NCI-H2227 (cell line): Measurements from ENCODE around the gene GLS.
"Not testable (repeated sequence)": the region's sequence is repeated elsewhere in the genome, so short reads cannot be mapped to it uniquely, and the experiment has no call there.

Experiments used
- DNase-seq: peaks from one replicate; lab custom pipeline; 2025; ENCODE audit not compliant: unreplicated experiment; lab: John Stamatoyannopoulos, UW

The GLS gene

DNA sequence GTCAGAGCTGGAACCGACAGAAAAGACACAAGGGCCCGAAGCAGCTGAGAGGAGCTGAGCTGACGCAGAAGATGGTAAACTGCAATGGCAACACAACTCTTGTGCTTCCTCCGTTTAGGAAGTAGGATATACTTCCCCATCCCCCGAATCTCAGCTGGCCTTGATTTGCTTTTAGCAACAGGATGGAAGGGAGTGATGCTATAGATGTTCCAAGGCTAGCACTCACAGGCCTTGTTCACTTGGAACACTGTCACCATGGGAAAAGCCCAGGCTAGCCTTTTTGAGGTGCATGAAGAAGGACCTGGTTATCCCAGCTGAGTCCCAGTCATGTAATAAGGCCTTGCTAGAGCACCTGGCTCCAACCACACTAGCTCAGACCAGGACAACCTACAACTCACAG lies 107.3 kb downstream of the GLS start:
- no peak for DNase-seq

DNA sequence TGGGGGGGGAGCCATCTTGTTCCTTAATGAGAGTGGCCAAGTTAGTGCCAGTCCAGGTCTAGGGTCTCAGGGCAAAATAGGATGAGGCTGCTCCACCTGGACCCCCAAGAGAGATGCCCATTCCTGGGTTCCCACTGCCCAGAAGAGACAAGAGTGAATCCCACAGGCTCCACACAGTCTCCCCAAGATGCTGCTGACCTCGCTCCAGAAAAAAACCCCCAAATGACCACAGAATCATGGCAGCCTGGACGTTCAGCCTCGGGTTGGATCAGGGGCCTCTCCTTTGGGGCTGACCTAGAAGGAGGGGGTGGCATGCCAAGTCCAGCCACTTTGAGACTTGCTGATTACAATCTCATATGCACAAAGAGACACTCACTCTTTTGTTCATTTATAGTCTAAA lies 108.3 kb downstream of the GLS start:
- no peak for DNase-seq

DNA sequence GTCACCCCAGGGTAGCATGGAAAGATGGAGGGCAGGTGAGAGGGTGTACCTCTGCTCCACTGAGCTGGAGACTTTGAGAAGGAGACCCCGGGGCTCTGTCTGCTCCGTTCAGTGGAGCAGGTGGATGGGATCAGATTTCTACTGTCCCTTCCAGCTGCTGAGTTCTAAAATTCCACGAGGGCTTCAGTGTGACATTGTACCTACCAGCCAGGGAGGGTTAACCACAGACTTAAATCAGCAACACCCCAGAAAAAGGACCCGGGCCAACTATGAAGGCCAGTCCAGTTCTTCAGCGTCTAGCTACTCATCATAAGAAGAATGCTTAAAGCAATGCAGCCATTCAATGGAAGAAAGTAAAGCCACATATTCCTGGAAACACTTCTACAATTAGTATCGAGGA lies 109.5 kb downstream of the GLS start:
- DNase-seq: no peak

DNA sequence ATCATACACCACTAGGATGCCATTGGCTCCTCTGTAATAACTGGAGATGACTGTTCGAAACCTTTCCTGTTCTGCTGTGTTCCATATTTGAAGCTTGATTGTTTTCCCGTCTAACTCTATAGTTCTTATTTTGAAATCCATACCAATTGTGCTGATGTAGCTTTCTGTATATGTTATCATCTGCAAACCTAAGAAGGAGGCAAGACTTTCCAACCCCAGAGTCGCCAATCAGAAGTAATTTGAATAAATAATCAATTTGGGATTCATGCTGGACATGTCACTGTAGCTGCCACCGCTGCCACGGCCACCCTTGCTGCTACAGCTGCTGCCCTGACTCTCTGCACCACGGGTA lies 112.6 kb downstream of the GLS start:
- no peak for DNase-seq

DNA sequence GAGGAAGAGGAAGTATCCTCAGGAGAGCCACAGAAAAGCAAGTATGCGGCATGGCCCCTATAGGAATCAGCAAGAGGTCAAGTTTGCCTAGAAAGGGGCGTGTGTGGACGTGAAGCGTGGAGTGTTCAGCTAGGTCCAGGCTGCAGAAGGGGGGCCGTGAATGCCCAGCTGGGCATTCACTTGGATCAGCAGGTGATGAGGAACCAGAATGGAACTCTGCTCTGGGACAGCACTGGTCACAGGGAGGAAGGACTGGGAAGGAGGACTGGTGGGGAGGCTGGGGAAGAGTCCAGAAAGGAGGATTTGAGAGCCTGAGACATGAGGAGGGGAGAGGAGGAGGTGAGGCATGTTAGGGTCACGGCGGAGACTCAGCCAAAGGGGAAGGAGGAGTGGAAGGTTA lies 113.5 kb downstream of the GLS start:
- DNase-seq: no peak

DNA sequence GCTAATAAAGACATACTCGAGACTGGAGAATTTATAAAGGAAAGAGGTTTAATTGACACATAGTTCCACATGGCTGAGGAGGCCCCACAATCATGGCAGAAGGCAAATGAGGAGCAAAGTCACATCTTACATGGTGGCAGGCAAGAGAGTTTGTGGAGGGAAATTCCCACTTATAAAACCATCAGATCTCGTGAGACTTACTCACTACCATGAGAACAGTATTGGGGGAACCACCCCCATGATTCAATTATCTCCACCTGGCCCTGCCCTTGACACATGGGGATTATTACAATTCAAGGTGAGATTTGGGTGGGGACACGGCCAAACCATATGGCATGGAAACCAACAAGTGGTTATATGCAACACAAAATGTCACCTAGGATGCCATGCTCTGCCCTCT lies 114.7 kb downstream of the GLS start:
- not testable (repeated sequence) for DNase-seq

DNA sequence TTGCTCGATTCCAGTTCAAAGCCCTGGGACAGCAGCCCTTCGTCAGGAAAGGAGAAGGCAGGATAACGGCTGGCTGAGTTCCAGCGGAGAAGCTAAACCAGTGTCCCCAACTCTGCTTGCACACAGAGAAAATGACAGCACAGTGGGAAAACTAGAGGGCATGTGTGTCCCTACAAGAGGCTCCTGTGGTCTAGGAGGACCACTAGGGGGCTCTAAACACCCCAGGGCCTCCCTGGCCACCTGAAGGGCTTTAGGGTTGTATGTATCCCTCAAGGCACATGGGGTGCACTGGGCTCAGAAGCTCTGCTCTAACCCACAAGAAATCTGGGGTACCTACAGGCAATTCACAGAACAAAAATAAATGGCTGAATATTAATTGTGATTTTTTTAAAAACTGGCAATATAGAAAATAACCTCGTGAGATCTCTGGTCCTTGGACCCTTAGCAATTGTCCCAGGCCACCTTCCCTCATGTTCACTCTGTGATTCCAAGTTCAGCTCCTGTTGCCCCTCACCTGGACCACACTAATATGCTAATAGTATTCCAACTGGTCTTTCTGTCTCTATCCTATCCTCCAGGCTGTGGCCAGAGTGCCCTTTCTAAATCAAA lies 115.8 kb downstream of the GLS start:
- peak; percentile 55 for DNase-seq

DNA sequence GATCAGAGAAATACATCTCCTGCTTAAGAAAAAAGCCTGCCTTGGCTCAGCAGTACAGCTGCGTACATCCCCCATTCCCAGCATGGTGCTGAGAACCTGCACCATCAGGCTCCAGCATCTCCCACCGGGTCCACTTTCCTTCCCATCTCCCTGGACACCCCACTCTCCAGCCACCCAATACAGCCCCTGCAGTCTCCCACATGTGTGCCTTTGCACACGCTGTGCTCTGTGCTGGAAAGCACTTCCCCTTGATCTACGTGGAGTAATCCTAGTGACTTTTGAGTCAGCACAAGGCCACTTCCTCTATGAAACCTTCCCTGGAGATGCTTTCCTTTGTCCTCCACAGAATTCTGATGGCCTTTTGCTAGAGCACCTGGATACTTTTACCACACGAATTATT lies 116.3 kb downstream of the GLS start:
- no peak for DNase-seq

DNA sequence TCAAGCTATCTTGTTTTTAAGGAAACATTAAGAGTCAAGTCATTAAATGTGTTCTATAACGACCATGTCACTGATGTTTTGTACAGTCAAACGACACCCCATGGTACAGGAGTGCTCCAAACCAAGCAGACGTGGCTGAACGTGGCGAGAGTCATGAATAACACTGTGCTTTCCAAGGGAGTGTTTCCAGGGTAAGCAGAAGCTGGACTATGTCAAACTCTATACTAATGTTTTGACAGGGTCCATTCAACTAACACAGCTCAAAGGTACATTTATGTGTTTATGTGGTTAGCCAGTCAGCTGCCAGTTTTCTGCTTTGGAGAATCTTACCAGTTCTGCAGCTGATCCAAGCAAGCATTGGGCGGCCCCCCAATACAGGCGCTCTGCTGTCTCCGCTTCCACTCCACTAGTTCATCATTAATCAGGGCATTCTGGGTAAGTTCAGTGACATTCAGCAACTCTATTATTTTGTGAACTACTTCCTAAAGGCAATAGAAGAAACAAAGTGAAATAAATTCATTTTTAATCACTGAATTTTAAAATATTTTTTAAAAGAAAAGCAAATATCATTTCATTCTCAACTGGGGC lies 117.0 kb downstream of the GLS start:
- no peak for DNase-seq

DNA sequence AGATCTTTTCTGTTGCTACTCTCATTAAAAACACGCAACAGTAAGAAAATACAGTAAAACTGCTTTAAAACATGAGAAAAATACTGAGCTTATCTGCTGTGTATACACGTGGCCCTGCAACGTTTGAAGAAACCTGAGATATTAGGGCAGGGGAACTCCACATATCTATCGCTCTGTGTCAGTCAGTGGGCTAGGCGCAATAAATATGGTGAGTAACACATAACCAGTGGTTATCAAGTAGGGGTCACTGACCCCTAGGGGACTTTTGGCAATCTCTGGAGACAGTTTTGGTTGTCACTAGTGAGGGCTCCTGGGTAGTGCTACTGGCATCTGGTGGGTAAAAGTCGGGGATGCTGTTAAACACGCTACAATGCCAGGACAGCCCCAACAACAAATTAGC lies 118.4 kb downstream of the GLS start:
- DNase-seq: no peak

DNA sequence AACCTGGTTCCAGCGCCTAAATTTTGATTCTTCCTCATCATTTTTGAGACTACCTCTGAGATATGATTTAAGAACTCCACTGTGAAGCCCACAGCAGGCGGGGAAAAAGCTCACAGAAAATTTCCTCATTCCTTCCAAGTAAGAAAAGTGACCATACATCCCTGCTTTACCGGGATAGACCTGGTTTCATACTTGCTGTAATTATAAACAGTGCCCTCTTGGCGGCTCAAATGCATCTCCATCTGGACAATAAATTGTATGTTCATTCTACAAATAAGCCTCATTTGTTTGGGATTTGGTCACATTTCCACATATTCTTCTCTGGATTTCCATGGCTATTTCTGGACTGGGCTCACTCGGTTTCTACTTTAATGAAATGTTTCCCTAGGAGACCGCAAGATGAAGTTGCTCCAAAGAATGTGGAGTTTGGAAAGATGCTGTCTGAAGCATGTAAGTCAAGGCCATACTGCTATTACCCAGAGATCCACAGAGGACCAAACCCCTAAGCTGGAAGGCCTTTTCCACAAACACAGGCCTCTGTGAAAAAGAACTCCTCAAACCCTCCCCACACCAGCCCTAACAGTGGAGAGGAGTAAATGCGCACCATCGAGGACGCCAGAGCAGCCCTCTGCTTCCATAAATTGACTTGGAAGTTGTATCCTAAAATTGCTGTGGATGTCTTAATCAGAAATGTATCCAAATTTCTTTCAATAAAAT lies 119.5 kb downstream of the GLS start:
- DNase-seq: no peak

DNA sequence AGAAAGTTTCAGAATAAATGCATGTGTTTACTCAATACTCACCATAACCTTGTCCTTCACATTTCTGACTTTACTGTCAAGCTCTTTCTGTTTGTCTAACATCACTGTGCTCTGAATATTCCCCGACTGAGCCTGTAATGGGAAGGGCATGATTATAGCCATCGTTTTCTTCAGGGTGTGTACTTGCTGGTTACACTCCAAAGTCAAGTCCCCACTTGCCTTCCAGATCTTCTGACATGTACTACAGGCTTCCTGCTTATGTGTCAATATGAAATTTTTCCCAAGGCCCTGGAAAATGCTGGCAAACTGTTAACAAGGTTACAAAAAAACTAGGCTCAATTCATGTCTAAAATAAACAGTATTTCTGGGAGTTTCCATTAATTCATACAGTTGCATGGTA lies 120.4 kb downstream of the GLS start:
- DNase-seq: no peak

DNA sequence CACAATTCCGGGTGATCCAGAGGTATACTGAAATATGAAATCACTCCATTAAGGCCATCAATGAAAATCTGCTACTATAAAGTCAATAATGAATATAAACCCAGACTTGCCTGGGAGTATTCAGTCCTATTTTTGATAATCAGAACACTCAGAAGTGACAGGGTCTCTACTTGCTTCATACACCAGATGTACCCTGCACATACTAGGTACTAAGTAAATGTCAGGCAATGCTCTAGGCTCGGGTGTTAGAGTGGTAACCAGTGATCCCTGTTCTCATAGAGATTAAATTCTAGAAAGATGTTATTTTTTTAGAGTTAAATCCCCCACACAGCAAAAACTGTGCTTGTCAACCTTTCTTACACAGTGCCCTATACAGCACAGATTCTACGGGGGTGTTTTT lies 121.0 kb downstream of the GLS start:
- DNase-seq: no peak

DNA sequence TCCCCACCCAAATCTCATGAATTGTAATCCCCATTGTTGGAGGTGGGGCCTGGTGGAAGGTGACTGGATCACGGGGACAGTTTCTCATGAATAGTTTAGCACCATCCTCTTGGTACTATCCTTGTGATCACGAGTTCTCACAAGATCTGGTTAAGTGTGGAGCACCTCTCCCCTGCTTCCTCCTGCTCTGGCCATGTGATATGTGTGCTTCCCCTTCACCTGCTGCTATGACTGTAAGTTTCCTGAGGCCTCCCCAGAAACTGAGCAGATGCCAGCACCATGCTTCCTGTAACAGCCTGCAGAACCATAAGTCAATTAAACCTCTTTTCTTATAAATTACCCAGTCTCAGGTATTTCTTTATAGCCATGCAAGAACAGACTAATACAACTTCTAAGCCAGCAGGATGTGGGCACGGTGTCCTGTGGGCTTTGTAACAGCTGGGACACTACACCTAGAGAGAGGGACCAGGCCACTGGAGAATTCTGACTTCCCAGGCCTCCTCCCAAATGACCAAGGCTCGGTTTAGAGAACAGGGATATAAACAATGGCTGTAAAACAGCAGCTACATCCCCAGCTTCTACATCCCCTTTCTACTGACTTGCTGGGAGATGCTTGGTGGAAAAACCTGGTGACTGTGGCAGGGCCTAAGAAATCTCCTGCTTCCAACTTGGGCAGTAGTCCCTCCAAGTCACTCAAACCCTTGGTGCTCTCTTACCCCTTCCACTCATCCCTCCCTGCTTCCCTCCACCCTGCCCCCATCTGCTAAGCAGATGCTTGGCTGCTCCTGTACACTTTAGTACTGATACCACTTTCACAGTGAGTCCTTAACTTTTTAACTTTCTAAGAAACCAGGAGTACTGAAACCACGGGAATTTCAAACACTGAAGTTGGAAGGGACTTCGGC lies 123.0 kb downstream of the GLS start:
- no peak for DNase-seq

DNA sequence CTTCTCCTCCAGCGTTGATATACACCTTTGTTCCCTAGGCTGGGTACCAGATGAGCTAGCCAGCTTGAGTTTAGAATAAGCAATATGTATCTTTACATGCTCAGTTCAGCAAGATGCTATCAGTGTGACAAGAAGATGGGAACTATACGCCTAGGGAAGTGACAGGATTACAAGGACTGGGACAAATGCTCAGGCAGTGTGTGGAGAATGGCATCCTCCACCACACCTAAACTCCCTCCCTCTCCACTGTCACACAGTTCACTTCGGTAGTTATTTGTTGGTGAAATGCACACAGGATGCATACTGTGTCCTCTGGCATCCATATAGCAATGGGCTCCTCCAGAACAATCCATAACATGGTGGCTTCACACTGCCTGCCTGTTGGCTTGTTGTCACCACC lies 125.7 kb downstream of the GLS start:
- DNase-seq: no peak

DNA sequence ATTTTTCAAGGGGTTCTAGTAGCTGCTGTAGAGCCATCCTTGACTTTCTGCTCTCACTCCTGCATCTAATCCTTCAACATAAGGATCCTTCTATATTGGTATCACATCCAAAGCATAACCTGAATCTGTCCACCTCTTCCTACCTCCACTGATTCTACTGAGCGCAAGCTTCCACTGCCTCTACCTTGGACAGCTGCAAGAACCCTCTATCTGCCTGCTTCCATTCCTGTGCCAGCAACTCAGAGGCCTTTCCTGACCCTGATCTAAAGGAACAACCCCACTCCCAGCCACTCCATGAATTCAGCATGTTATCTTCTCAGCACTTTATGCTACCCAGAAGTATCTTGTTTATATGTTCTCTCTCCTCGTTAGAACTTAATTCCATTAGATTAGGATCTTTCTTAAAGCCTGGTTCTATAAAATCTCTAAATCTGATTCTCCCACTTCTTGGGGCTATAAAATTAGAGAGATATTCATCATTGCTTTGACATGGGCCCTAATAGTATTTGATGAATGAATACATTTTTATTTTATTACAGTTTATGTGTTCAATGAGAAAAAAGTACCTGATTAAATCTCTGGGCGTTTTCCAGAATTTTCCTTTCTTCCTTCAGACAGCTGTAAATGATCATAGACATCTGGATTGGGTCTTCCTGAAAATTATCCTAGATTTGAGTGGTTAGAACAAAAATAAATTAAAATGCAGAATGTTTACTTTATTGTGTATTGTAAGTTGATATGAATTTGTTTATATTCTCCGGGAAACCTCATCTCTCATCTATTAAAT lies 126.6 kb downstream of the GLS start:
- DNase-seq: no peak

DNA sequence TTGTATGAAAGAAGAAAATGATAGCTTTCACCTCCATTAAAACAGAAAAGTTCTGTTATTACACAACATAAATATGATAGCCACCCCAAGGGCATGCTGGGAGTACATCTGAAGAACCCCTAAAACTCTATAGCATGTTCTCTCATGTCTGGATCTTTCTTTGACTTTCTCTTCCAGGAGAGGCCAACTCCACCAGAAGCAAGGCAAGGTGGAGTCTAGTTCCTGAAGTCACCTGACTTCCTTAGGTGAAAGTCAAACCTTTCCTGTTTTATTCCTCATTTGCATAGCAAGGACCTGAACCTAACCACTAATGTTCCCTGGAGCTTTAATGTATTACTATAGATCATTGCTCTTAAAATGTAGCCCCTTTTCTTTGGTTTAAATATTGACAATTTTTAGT lies 127.7 kb downstream of the GLS start:
- no peak for DNase-seq

DNA sequence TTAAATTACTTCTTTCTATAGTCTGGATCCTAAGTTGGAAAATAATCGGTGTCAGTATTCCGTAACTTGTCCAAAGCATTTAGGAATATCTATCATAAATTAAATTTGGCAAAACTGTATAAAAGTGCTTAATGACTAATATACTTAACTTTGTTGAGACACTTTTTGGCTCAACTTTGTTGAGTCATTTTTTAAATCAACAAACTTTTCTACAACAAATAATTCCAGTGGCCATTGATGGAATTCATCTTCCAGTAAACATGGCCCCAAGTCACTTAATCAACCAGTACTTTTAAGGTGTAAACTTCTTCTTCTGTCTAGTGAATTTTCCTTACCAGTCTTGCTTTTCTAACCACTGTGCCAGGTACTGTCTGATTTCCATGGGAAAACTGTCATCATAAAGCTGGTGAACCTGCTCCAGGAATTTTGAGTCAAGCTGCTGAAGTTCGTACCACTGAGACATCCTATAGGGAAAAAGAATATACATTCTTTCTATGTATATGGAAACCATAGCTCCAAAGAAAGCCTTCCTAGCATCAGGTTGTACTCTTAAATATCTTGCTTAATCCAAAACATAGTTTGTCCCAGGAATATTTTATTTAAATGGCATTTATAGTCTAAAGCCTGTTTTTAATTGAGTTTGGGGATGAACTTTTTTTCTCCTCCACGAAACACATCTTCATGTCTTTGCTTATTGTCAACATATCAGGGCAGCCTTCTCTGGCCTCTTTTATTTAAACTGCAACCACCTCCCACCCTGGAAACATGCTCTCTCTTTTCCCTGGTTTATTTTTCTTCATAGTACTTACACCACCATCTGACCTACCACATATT lies 129.1 kb downstream of the GLS start:
- no peak for DNase-seq

DNA sequence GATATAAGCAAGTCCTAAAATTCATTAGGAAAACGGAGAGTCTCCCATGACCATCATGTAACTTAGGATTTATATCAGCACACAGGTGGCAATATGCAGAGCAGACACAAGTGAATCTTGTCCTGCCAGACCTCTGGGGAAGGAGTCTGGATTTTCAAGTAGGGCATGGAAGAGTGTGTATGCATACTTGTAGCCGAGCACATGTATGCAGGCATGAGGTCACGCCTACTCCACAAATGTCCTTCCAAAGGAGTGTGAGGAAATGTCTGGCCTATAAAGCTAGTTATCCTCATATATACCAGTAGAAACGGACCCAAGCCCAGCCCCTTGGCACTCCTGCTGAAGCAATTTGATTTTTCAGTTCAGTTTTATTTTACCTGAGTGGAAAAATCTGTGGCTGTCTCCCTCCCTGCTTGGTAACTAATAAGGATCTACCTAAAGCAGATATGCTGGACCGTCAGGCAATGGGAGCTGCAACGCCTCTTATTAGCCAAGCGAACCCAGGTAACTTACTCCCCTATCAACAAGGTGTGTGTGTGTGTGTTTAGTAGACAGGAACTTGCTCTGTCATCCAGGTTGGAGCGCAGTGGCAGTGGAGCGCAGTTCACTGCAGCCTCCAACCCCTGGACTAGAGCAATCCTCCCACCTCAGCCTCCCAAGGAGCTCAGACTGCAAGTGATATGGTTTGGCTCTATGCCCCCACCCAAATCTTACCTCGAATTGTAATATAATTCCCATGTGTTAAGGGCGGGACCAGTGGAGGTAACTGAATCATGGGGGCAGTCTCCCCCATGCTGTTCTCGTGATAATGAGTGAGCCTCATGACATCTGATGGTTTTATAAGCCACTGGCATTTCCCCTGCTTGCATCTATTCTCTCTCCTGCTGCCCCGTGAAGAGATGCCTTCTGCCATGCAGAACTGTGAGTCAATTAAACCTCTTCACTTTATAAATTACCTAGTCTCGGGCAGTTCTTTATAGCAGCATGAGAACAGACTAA lies 130.6 kb downstream of the GLS start:
- no peak for DNase-seq
